Stimulated activated CD8-positive, alpha-beta memory T cell treated with anti-CD3 and anti-CD28 coated beads, Interleukin-15, amount 100 ng/mL, for 24 hours (primary cell): ENCODE measurements around the gene CCDC93.

Experiments
- DNase-seq: peaks from one replicate; pipeline ENCODE4 v3.0.0-alpha.2; 2020; ENCODE audit warnings: low read depth

Gene CCDC93

DNA sequence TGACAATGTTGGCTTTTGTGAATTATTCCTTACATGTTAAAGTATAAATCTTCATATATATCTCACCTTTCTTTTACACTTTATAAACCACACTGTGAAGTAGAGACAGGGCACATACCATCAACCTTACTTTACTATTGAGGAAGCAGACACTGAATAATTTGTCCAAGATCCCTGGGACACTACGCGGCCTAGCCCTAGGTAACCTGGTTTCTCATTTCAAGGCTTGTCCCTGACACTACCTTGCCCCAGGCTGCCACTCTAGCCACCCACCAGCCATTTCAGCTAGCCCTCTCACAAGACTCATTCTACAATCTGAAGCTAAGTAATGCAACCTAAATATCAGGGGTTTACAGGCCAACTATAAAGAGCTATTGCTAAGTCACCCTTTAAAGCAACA is 26.7 kb downstream of the CCDC93 start:
- DNase-seq, result no peak

DNA sequence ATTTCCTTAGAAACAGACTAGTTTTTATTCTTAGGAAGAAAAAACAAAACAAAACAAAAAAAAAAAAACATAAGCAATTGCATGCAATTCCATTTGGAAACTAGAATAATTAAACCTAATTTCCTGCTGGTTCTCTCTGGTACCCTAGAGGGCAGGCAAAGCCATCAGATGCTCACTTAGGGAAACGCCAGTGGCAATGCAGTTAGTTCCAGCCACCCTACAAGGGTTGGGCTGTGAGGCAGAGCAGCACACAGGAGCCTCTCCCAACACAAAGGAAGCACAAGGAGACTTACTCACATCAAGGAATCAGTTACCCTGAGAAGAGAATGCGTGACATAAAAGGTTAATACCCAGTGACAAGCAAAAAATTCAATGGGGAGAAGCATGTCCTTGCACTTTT is 28.8 kb downstream of the CCDC93 start:
- DNase-seq, result no peak

DNA sequence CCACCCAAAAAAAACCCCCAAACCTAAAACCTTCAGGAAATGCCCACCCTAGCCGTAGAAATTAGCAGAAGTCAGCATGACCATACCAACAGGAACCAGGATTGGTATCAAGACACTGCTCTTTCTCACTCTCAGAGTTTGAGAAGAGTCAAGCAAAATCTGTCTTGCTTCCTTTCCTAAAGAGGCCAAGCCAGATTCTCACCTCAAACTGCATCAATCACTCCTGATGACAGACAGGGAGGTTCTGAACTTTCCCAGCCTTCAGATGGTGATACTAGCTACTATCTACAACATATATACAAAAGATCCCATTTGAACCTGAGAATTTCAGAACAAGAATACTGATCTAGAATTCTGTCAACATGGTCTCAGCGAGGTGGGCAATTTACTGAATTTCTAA is 29.7 kb downstream of the CCDC93 start:
- DNase-seq, result no peak

DNA sequence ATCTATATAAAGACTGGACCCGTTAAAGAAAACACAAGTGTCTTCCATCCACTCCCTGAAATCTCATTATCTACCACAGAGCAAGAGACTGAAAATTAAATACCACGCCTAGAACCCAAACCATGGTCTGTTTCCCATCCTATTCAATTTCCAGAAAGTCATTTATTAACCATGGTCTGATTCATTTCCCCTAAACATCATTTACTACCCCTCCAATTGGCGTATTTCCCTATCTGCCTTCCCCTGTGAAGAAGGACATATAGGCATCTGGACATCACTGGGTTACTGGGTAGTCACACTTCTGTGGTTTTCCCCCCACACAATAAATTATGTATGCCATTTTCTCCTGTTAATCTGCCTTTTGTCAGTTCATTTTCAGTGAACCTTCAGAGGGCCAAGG is 30.8 kb downstream of the CCDC93 start:
- DNase-seq, result no peak

- no peak for DNase-seq
Measured at GRCh38 chr2:117982376-117983033, 31.4 kb downstream of the CCDC93 start.

DNA sequence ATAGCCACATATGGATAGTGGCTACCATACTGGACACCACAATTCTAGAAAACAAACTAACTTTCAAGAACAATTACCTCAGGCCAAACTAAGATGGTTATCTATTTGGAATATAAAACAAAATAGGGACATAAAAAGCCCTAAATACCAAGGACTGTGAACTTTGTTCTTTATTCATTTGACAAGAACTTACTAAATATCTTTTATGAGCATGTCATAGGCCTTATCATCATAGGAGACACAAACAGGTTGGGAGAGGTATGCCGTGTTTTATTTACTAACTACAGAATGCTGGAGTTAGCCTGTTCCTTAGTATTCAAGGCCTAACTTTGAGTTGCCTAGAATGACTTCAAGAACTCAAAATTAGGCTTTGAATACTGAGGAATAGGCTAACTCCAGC is 32.1 kb downstream of the CCDC93 start:
- DNase-seq, result no peak

DNA sequence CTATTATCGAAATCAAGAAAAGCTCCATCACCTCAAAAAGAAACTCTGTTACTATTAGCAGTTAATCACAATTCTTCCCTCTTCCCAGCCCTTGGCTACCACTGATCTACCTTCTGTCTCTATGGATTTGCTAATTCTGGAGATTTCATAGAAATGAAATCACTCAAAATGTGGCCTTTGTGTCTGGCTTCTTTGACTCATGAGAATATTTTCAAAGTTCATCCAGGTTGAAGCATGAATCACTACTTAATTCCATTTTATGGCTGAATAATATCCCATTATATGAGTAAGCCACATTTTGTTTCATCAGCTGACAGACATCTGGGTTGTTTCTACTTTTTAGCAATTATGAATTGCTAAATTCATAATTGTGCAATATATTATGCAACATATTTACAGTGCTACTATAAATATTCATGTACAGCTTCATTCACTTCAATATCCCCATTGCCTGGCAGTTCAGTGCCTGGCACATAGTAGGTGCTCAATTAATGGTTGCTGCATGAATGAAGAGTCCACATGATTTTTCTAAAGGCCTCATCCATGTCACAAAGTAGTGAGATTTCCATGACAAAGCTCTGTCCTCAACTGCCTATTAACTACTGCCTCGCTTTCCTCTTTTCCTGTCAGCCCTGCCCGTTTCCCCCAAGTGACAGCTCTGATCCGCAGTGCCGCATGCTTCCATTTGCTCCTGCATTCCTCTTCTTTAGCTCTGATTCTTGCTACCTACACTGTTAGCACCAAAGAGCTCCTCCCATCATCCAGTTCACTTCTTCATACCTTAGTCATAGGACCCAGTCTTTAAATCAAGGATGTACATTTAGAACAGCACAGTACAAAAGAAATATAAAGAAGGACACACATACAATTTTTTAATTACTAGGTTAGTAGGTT is 32.8 kb downstream of the CCDC93 start:
- no peak for DNase-seq

DNA sequence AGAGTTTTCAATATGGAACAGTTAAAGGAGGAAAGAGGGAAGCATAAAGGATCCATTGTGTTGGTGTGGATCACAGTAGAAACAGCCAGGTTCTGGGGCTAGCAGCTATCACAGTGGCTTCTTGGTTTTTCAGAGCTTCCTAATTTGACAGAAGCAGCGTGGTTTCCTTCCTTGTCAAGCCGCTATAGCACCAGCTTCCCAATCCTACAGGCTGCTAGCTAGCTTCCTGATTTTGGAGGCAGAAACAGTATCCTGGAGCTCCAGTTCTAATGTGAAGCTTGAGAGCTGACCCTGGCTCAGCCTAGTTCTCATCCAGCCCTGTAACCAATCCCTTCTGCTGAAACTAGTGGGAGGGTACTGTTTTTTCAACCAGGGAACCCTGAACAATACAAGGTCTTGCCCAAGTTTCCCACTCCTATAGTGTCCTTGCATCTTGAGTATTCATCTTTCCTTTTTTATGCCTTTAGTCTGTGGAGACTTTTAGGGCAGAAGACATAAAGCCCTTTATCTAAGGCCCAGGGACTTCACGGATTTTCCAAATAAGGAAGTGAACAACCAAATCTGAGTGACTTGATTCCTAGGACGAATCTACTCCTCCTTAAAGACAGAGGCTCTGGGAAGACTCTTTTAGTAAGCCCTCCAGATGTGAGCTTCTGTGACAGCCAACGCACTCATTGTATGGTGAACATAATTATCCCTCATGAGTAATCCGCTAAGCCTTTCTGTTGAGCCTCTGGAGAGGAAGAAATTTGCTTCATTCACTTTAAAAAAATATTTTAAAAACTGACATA is 33.8 kb downstream of the CCDC93 start:
- DNase-seq, result no peak

DNA sequence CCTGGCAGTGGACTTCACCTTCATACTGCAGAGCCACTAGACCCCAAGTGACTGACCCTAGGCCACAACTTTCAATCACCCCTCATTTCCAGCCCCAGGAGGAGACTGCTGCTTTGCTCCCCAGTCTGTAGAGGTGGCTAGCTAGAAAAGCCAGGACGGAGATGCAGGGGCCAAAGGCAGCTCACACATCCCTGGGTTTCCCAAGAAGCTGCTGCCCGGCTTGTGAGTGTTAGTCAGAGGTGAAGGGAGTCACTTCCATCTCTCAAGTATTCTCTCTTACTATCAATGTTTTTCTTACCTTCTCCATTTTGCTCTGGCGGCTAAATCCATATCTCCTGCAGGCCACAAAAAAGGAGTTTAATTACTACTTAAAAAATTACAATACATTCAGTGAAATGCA is 36.2 kb downstream of the CCDC93 start:
- no peak for DNase-seq

- DNase-seq, result no peak
Measured at GRCh38 chr2:117976581-117976980, 37.3 kb downstream of the CCDC93 start.

- DNase-seq, result no peak
Measured at GRCh38 chr2:117973498-117974082, 40.3 kb downstream of the CCDC93 start.

- no peak for DNase-seq
Measured at GRCh38 chr2:117972476-117973123, 41.3 kb downstream of the CCDC93 start.

DNA sequence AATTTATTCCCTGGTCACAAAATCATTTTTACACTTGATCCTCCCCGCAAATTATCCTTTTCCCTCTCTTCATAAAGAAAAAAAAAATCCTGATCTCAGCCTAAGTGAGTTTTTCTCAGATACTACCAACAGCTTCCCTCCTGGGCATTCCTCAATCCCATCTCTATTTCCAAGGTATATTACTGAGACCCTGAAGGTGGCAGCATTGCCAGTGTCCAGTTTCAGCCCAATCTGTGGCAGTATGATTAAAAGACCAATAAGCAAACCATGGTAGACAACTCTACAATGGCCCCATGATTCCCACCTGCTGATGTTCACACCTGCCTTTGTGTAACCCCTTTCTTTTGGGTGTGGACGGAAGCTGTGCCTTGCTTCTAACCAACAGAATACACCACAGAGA is 45.1 kb downstream of the CCDC93 start:
- DNase-seq, result no peak

- DNase-seq, result no peak
Measured at GRCh38 chr2:117967977-117968718, 45.7 kb downstream of the CCDC93 start.

- DNase-seq, result no peak
Measured at GRCh38 chr2:117963446-117963845, 50.4 kb downstream of the CCDC93 start.

GRCh38 chr2:117961201-117961600 is 52.7 kb downstream of the CCDC93 start:
- no peak for DNase-seq

- DNase-seq, result no peak
Measured at GRCh38 chr2:117960231-117960630, 53.6 kb downstream of the CCDC93 start.

DNA sequence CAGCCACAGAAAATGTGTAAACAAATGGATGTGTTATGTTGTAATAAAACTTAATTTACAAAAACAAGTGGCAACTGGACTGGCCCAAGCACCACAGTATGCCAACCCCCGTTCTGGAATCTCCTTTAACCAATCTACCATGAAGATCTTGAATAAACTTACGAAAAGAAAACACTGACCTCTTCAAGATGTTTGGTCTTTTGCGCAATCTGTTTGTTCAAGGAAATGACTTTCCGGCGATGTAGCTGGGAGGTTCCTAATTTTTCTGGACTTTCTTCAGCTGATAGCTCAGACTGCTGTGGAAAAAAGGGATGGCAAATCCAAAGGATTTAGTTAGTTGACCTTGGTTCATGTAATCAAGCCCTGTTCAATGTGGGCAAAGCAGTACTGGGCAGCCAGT is 55.7 kb downstream of the CCDC93 start:
- DNase-seq, result no peak

- no peak for DNase-seq
Measured at GRCh38 chr2:117957616-117958015, 56.3 kb downstream of the CCDC93 start.

DNA sequence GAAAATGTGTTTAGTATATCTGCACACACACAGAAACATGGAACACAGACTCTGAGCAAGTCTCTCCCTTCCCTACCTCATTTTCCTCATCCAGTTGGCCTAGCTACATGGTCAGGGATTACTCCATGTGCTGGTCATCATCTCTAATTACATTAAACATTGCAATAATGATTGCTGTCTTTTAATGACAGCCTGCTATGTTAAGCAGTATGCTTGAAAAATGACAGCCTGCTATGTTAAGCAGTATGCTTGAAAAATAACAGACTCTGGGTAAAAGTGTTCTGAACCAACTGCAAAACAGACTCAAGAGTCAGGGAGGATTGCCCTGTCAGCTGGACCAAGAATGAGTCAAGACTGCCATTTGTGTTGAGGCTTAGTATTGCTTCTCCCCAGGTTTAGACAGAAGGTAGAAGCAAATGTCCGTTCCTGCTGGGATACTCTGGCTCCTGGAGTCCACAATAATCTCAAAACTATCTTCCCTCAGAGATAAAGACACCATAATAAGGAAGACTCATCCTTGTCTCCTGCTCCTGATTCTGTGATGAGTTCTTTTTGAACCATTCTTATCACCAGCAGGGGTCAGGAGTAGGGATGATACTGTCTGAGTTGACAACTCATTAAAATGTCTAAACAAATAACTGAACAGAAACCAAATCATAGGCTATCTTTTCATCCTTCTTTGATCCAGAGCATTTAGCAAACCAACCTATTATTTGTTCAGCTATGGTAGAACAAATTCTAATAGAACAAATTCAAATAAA is 57.7 kb downstream of the CCDC93 start:
- DNase-seq, result no peak
